GM21515 (cell line): ENCODE measurements around the gene TAGLN2.

Experiments
- ATAC-seq: cut with Tn5 transposase; IDR thresholded peaks from one replicate; pipeline ENCODE4 v1.9.1; 2021; ENCODE audit not compliant: unreplicated experiment

TAGLN2 gene

GRCh38 chr1:159936273-159936904 is 11.1 kb upstream of the TAGLN2 start:
- ATAC-seq, result no peak

- ATAC-seq, result no peak
These were observed 10.5 kb upstream of the TAGLN2 start for GRCh38 chr1:159935719-159936272.

- no peak for ATAC-seq
These were observed 10.0 kb upstream of the TAGLN2 start for GRCh38 chr1:159935305-159935704.

- no peak for ATAC-seq
These were observed 9.1 kb upstream of the TAGLN2 start for GRCh38 chr1:159934136-159935039.

- ATAC-seq, result no peak
These were observed 8.0 kb upstream of the TAGLN2 start for GRCh38 chr1:159933347-159933746.

GRCh38 chr1:159932296-159933285 is 7.3 kb upstream of the TAGLN2 start:
- ATAC-seq, result no peak

GRCh38 chr1:159931795-159932173 is 6.5 kb upstream of the TAGLN2 start:
- no peak for ATAC-seq

GRCh38 chr1:159931101-159931794 is 5.9 kb upstream of the TAGLN2 start:
- no peak for ATAC-seq

GRCh38 chr1:159930634-159931033 is 5.3 kb upstream of the TAGLN2 start:
- no peak for ATAC-seq

- ATAC-seq, result no peak
These were observed 4.9 kb upstream of the TAGLN2 start for GRCh38 chr1:159930216-159930615.

- ATAC-seq, result no peak
These were observed 4.1 kb upstream of the TAGLN2 start for GRCh38 chr1:159929155-159930051.

- ATAC-seq, result no peak
These were observed 3.3 kb upstream of the TAGLN2 start for GRCh38 chr1:159928491-159929050.

- no peak for ATAC-seq
These were observed 2.6 kb upstream of the TAGLN2 start for GRCh38 chr1:159927849-159928431.

GRCh38 chr1:159927211-159927848 is 2.0 kb upstream of the TAGLN2 start:
- ATAC-seq, result no peak

- no peak for ATAC-seq
These were observed 392 bp upstream of the TAGLN2 start for GRCh38 chr1:159925719-159926078.

GRCh38 chr1:159924025-159924790 is 1.1 kb downstream of the TAGLN2 start:
- ATAC-seq, result no peak

- peak; percentile 35 for ATAC-seq
These were observed 1.9 kb downstream of the TAGLN2 start for GRCh38 chr1:159923203-159924024.
